GM19324 (cell line): ENCODE results near the gene INSM1.

Experiments used
- ATAC-seq: cut with Tn5 transposase; IDR thresholded peaks from one replicate; pipeline ENCODE4 v1.9.1; 2021; ENCODE audit warnings: mild to moderate bottlenecking, moderate library complexity; ENCODE audit not compliant: unreplicated experiment, low FRiP score

The INSM1 gene

DNA sequence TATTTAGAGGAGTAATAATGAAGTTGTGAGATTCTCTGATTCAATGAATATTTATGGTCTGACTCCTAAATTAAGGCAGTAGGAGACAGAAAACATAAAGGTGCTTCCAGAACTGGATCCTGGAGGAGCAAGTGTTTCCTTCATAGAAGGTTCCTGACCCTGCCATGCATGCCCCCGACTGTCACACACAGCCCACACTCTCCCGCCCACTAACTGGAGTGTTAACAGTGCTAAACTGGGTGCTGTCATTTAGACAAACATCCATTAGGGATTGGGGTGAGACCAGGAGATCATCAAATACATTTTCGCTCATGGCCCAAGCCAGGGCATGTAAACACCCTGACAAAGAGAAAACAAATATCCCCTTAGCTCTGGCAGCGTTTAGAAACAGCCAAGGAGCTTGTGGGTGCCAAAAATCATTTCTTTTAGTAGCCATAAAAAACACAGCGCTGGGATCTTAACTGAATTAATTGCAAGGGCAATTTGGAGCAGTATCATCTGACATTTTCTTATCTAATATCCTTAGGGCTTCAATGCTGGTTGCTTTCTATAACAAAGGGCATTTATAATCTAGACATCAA is 46.8 kb downstream of the INSM1 start:
- no peak for ATAC-seq

GRCh38 chr20:20415321-20415720 is 47.4 kb downstream of the INSM1 start:
- no peak for ATAC-seq

DNA sequence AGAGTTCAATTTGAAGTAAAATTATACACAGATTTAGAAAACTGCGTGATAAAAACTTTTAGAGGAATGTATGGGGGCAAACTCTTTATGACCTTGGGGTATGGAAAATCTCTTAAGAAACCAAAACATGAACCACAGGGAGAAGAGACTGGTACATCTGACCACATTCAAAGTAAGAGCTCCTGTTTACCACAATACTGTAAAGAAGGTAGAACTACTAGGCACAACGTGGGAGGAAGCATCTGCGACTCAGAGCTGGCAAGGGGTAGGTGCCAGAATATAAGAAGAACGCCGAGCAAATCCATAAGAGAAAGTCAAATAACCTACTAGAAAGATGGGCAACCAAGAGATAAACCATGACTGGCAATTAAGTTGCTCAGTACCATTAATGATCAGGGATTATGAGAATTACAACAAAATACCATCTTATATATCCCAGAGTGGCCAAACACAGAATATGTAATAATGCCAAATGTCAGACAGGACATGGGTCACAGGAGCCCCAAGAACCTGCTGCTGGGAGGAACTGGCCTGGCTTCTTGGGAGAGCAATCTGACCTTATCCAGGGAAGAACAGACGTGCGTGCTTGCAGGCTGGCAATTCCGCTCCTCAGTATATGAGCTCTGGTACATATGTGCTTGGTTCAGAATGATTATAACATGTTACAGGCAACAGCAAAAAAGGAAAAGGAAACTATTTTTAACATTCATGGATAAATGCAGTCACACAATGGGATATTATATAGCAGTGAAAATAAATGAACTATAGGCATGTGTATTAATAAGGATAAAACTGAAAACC is 50.2 kb downstream of the INSM1 start:
- no peak for ATAC-seq
